BLaER1 (cell line): ENCODE measurements around the gene ITIH5.

Experiments
- H3K27ac ChIP-seq: shearing (Covaris generic); formaldehyde crosslinking; 2 replicates; pipeline ENCODE4 v1.8.1; 2022
- H3K27me3 ChIP-seq: shearing (Covaris generic); formaldehyde crosslinking; 2 replicates; pipeline ENCODE4 v1.8.1; 2022
- H3K36me3 ChIP-seq: shearing (Covaris generic); formaldehyde crosslinking; 2 replicates; pipeline ENCODE4 v1.8.1; 2022
- H3K4me1 ChIP-seq: shearing (Covaris generic); formaldehyde crosslinking; 2 replicates; pipeline ENCODE4 v1.8.1; 2022
- H3K4me2 ChIP-seq: shearing (Covaris generic); formaldehyde crosslinking; 2 replicates; pipeline ENCODE4 v1.8.1; 2022
- H3K4me3 ChIP-seq: shearing (Covaris generic); formaldehyde crosslinking; 2 replicates; pipeline ENCODE4 v1.8.1; 2022
- H3K9ac ChIP-seq: shearing (Covaris generic); formaldehyde crosslinking; 2 replicates; pipeline ENCODE4 v1.8.1; 2022
- H3K9me3 ChIP-seq: shearing (Covaris generic); formaldehyde crosslinking; 2 replicates; pipeline ENCODE4 v1.8.1; 2022
- H4K20me1 ChIP-seq: shearing (Covaris generic); formaldehyde crosslinking; 2 replicates; pipeline ENCODE4 v1.8.1; 2022
- Cebpa-rat ChIP-seq: shearing (Covaris generic); IDR thresholded peaks from 2 replicates; pipeline ENCODE4 v1.8.1; 2022

Gene ITIH5

GRCh38 chr10:7526017-7526400 is 140.8 kb downstream of the ITIH5 start:
- Histone ChIP-seq H3K36me3 (no peaks in the 10 kb centered on the region), H3K4me2 (no peak overlapping the region), H3K9me3 (no peaks in the 10 kb centered on the region), H4K20me1 (no peaks in the 10 kb centered on the region), H3K9ac (no peak overlapping the region), H3K4me3 (no peak overlapping the region), H3K27ac (no peak overlapping the region), H3K4me1 (peaks cover 15% of the 10 kb centered on the region), H3K27me3 (no peaks in the 10 kb centered on the region)
- no peak for TF ChIP-seq Cebpa-rat

GRCh38 chr10:7525314-7526016 is 141.3 kb downstream of the ITIH5 start:
- no peak overlapping the region for H3K4me2 ChIP-seq
- H3K9ac ChIP-seq, result no peak overlapping the region
- H3K4me1 ChIP-seq, result peaks cover 16% of the 10 kb centered on the region
- H3K4me3 ChIP-seq, result no peak overlapping the region
- no peak for TF ChIP-seq Cebpa-rat
- H3K27me3 ChIP-seq, result no peaks in the 10 kb centered on the region
- H3K9me3 ChIP-seq, result 0 out of 2 replicates have a peak, but pooled peaks cover 1% of the 10 kb centered on the region
- no peak overlapping the region for H3K27ac ChIP-seq
- H4K20me1 ChIP-seq, result no peaks in the 10 kb centered on the region
- no peaks in the 10 kb centered on the region for H3K36me3 ChIP-seq

GRCh38 chr10:7523656-7524055 is 143.1 kb downstream of the ITIH5 start:
- Histone ChIP-seq H3K4me3 (no peak overlapping the region), H4K20me1 (no peaks in the 10 kb centered on the region), H3K4me2 (no peak overlapping the region), H3K36me3 (no peaks in the 10 kb centered on the region), H3K4me1 (peaks cover 20% of the 10 kb centered on the region), H3K9ac (no peak overlapping the region), H3K27ac (no peak overlapping the region; the same call in 1 of the 2 replicates), H3K27me3 (no peaks in the 10 kb centered on the region), H3K9me3 (peaks cover 6% of the 10 kb centered on the region; the same call in 1 of the 2 replicates)
- TF ChIP-seq Cebpa-rat, result no peak

- H3K9ac ChIP-seq, result no peak overlapping the region
- no peak overlapping the region for H3K4me3 ChIP-seq
- H3K27ac ChIP-seq, result 0 out of 2 replicates have a peak overlapping the region, but pooled peaks have one; percentile 33
- H4K20me1 ChIP-seq, result no peaks in the 10 kb centered on the region
- no peaks in the 10 kb centered on the region for H3K27me3 ChIP-seq
- H3K9me3 ChIP-seq, result peaks cover 6% of the 10 kb centered on the region; the same call in 1 of the 2 replicates
- peaks cover 42% of the 10 kb centered on the region for H3K4me1 ChIP-seq
- no peak for TF ChIP-seq Cebpa-rat
- peak overlapping the region; percentile 40 for H3K4me2 ChIP-seq
- H3K36me3 ChIP-seq, result no peaks in the 10 kb centered on the region
Measured at GRCh38 chr10:7520507-7521485, 146.0 kb downstream of the ITIH5 start.

- H3K27ac ChIP-seq, result no peak overlapping the region
- no peak for TF ChIP-seq Cebpa-rat
Measured at GRCh38 chr10:7519351-7519750, 147.4 kb downstream of the ITIH5 start.

GRCh38 chr10:7518693-7519092 is 148.1 kb downstream of the ITIH5 start:
- peaks cover 6% of the 10 kb centered on the region; the same call in 1 of the 2 replicates for H3K9me3 ChIP-seq
- H3K27ac ChIP-seq, result no peak overlapping the region
- no peak overlapping the region for H3K4me3 ChIP-seq
- peaks cover 61% of the 10 kb centered on the region for H3K4me1 ChIP-seq
- no peaks in the 10 kb centered on the region for H3K27me3 ChIP-seq
- peak overlapping the region; percentile 58 for H3K4me2 ChIP-seq
- no peak for TF ChIP-seq Cebpa-rat
- H4K20me1 ChIP-seq, result no peaks in the 10 kb centered on the region
- no peak overlapping the region for H3K9ac ChIP-seq
- no peaks in the 10 kb centered on the region for H3K36me3 ChIP-seq

More at GRCh38 chr10:7519351-7519750, 147.4 kb downstream of the ITIH5 start:
- Histone ChIP-seq H3K36me3 (no peaks in the 10 kb centered on the region), H3K4me2 (no peak overlapping the region), H3K27me3 (no peaks in the 10 kb centered on the region), H4K20me1 (no peaks in the 10 kb centered on the region), H3K4me1 (peaks cover 56% of the 10 kb centered on the region), H3K9me3 (peaks cover 6% of the 10 kb centered on the region; the same call in 1 of the 2 replicates), H3K9ac (no peak overlapping the region), H3K4me3 (no peak overlapping the region)

- Histone ChIP-seq H3K27ac (peak overlapping the region; percentile 56; the same call in 1 of the 2 replicates), H3K9ac (peak overlapping the region; percentile 21; the same call in 1 of the 2 replicates), H3K4me1 (peaks cover 55% of the 10 kb centered on the region), H4K20me1 (no peaks in the 10 kb centered on the region), H3K36me3 (no peaks in the 10 kb centered on the region), H3K27me3 (no peaks in the 10 kb centered on the region), H3K9me3 (peaks cover 27% of the 10 kb centered on the region), H3K4me3 (no peak overlapping the region), H3K4me2 (peak overlapping the region; percentile 79)
- TF ChIP-seq Cebpa-rat, result no peak
Measured at GRCh38 chr10:7515439-7515838, 151.3 kb downstream of the ITIH5 start.

GRCh38 chr10:7513936-7514335 is 152.8 kb downstream of the ITIH5 start:
- Histone ChIP-seq H3K27ac (no peak overlapping the region), H3K4me3 (no peak overlapping the region), H3K4me2 (peak overlapping the region; percentile 79), H3K9ac (no peak overlapping the region), H3K27me3 (no peaks in the 10 kb centered on the region), H4K20me1 (no peaks in the 10 kb centered on the region), H3K36me3 (peaks cover 6% of the 10 kb centered on the region; the same call in 1 of the 2 replicates), H3K9me3 (peaks cover 37% of the 10 kb centered on the region), H3K4me1 (peaks cover 53% of the 10 kb centered on the region)
- no peak for TF ChIP-seq Cebpa-rat

GRCh38 chr10:7513455-7513854 is 153.3 kb downstream of the ITIH5 start:
- peaks cover 6% of the 10 kb centered on the region; the same call in 1 of the 2 replicates for H3K36me3 ChIP-seq
- H3K4me2 ChIP-seq, result 0 out of 2 replicates have a peak overlapping the region, but pooled peaks have one; percentile 79
- peaks cover 40% of the 10 kb centered on the region for H3K9me3 ChIP-seq
- no peak overlapping the region for H3K27ac ChIP-seq
- H3K9ac ChIP-seq, result no peak overlapping the region
- H3K4me1 ChIP-seq, result peaks cover 56% of the 10 kb centered on the region
- no peak for TF ChIP-seq Cebpa-rat
- no peaks in the 10 kb centered on the region for H4K20me1 ChIP-seq
- H3K27me3 ChIP-seq, result no peaks in the 10 kb centered on the region
- no peak overlapping the region for H3K4me3 ChIP-seq
